ENCODE data around the gene ISM2.

ISM2 gene

GRCh38 chr14:77524536-77524935 lies 25.9 kb upstream of the ISM2 start:
- H3K4me3 ChIP-seq (ENCODE audit: low read depth, low read length) = no peak overlapping the region
- no peak for DNase-seq (ENCODE audit: low read depth)
- TF ChIP-seq CTCF (IDR thresholded peaks at IDR 0.05; ENCODE audit: insufficient read depth, low read depth, low read length, missing control alignments) = no peak

- no peak for TF ChIP-seq CTCF (IDR thresholded peaks at IDR 0.05; ENCODE audit: insufficient read depth, low read depth, low read length, missing control alignments)
- H3K4me3 ChIP-seq (ENCODE audit: low read depth, low read length) = no peak overlapping the region
- DNase-seq (ENCODE audit: low read depth) = no peak
Observed at GRCh38 chr14:77523109-77523508, 24.5 kb upstream of the ISM2 start.

- H3K4me3 ChIP-seq (ENCODE audit: low read depth, low read length) = no peak overlapping the region
- no peak for TF ChIP-seq CTCF (IDR thresholded peaks at IDR 0.05; ENCODE audit: insufficient read depth, low read depth, low read length, missing control alignments)
- no peak for DNase-seq (ENCODE audit: low read depth)
Observed at GRCh38 chr14:77520555-77520954, 21.9 kb upstream of the ISM2 start.

GRCh38 chr14:77516126-77516525 lies 17.5 kb upstream of the ISM2 start:
- TF ChIP-seq CTCF (IDR thresholded peaks at IDR 0.05; ENCODE audit: insufficient read depth, low read depth, low read length, missing control alignments) = no peak
- no peak overlapping the region for H3K4me3 ChIP-seq (ENCODE audit: low read depth, low read length)
- no peak for DNase-seq (ENCODE audit: low read depth)

- no peak for DNase-seq (ENCODE audit: low read depth)
- no peak for TF ChIP-seq CTCF (IDR thresholded peaks at IDR 0.05; ENCODE audit: insufficient read depth, low read depth, low read length, missing control alignments)
- no peak overlapping the region for H3K4me3 ChIP-seq (ENCODE audit: low read depth, low read length)
Observed at GRCh38 chr14:77511486-77512162, 13.0 kb upstream of the ISM2 start.

- no peak for TF ChIP-seq CTCF (IDR thresholded peaks at IDR 0.05; ENCODE audit: insufficient read depth, low read depth, low read length, missing control alignments)
- no peak overlapping the region for H3K4me3 ChIP-seq (ENCODE audit: low read depth, low read length)
- DNase-seq (ENCODE audit: low read depth) = no peak
Observed at GRCh38 chr14:77509366-77509765, 10.8 kb upstream of the ISM2 start.

- DNase-seq (ENCODE audit: low read depth) = no peak
- no peak for TF ChIP-seq CTCF (IDR thresholded peaks at IDR 0.05; ENCODE audit: insufficient read depth, low read depth, low read length, missing control alignments)
- no peak overlapping the region for H3K4me3 ChIP-seq (ENCODE audit: low read depth, low read length)
Observed at GRCh38 chr14:77508876-77509275, 10.3 kb upstream of the ISM2 start.
